Measurements from ENCODE around the gene APC2. TPM values are rescaled to one million over a fixed set of nuclear protein-coding genes. Genes with fewer than 3 reads are reported as not detected.

APC2 gene
- total and polyA plus RNA-seq, 7 donors = 0.01 to 0.06 (median 0.04) TPM; not detected in 1

GRCh38 chr19:1481893-1482360 lies 32.0 kb downstream of the APC2 start:
- Histone ChIP-seq H3K27me3 (ENCODE audit: insufficient read depth in 3 of 3, low read length in 2 of 3) (no peaks in the 10 kb centered on the region), H3K4me3 (no peak overlapping the region), H3K4me1 (peaks cover 9% of the 10 kb centered on the region), H3K27ac (no peak overlapping the region), H3K36me3 (ENCODE audit: insufficient read depth in 1 of 2, low read depth in 1 of 2) (no peaks in the 10 kb centered on the region), H3K9me3 (no peaks in the 10 kb centered on the region)
- WGBS, 3 donors = 84 to 89% (median 87%) methylated on average over 21 to 36 of the region's 36 CpGs
- no peak for ATAC-seq
- no peak for DNase-seq
- no peak for TF ChIP-seq CTCF (IDR thresholded peaks at IDR 0.05)
- intact Hi-C loops (cut with DNase I) = no loop called here

- no peak overlapping the region for H3K27ac ChIP-seq
- no peak for TF ChIP-seq CTCF (IDR thresholded peaks at IDR 0.05)
- no peaks in the 10 kb centered on the region for H3K27me3 ChIP-seq (ENCODE audit: insufficient read depth in 3 of 3, low read length in 2 of 3)
- peak in 1 of 2 donors; percentile 44 for DNase-seq
- no peak for ATAC-seq
- no peaks in the 10 kb centered on the region for H3K36me3 ChIP-seq (ENCODE audit: insufficient read depth in 1 of 2, low read depth in 1 of 2)
- no peak overlapping the region for H3K4me3 ChIP-seq
- H3K9me3 ChIP-seq = no peaks in the 10 kb centered on the region
- peaks cover 8% of the 10 kb centered on the region for H3K4me1 ChIP-seq
- intact Hi-C loops (cut with DNase I) = no loop called here
- WGBS, 3 donors = 79 to 83% (median 79%) methylated on average over 37 of the region's 37 CpGs
Observed at GRCh38 chr19:1482361-1483130, 32.6 kb downstream of the APC2 start.

- ATAC-seq = no peak
- H3K4me1 ChIP-seq = no peaks in the 10 kb centered on the region
- WGBS, 3 donors = 89 to 92% (median 91%) methylated on average over 70 to 77 of the region's 77 CpGs
- TF ChIP-seq CTCF (IDR thresholded peaks at IDR 0.05) = no peak
- no peaks in the 10 kb centered on the region for H3K27me3 ChIP-seq (ENCODE audit: insufficient read depth in 3 of 3, low read length in 2 of 3)
- H3K36me3 ChIP-seq (ENCODE audit: insufficient read depth in 1 of 2, low read depth in 1 of 2) = no peaks in the 10 kb centered on the region
- H3K4me3 ChIP-seq = no peak overlapping the region
- intact Hi-C loops (cut with DNase I) = no loop called here
- H3K9me3 ChIP-seq = no peaks in the 10 kb centered on the region
- DNase-seq = peak; percentile 13 to 46
- no peak overlapping the region for H3K27ac ChIP-seq
Observed at GRCh38 chr19:1483131-1483978, 33.4 kb downstream of the APC2 start.

GRCh38 chr19:1483979-1484428 lies 34.1 kb downstream of the APC2 start:
- 88 to 93% (median 88%) methylated on average over 21 to 23 of the region's 23 CpGs for WGBS, 3 donors
- intact Hi-C loops (cut with DNase I) = no loop called here
- no peaks in the 10 kb centered on the region for H3K9me3 ChIP-seq
- DNase-seq (peak in 1 of 2 donors; percentile 23), ATAC-seq (no peak)
- H3K4me1 ChIP-seq = no peaks in the 10 kb centered on the region
- TF ChIP-seq CTCF (IDR thresholded peaks at IDR 0.05) = no peak
- H3K36me3 ChIP-seq (ENCODE audit: insufficient read depth in 1 of 2, low read depth in 1 of 2) = no peaks in the 10 kb centered on the region
- H3K27me3 ChIP-seq (ENCODE audit: insufficient read depth in 3 of 3, low read length in 2 of 3) = no peaks in the 10 kb centered on the region
- H3K4me3 ChIP-seq = no peak overlapping the region
- H3K27ac ChIP-seq = no peak overlapping the region
